SH-SY5Y (cell line): ENCODE data around the gene COL5A2.

Source experiments
- GATA2 ChIP-seq: IDR thresholded peaks from 2 replicates; pipeline ENCODE4 v1.6.1; 2011; ENCODE audit warnings: mild to moderate bottlenecking, low read depth, low read length
- GATA3 ChIP-seq: IDR thresholded peaks from 2 replicates; pipeline ENCODE4 v1.6.1; 2011; ENCODE audit warnings: low read depth, mild to moderate bottlenecking, low read length, moderate library complexity

- no peak for TF ChIP-seq GATA3
- TF ChIP-seq GATA2 = no peak
Measured at GRCh38 chr2:189164746-189165145, 14.8 kb downstream of the COL5A2 start.
